ENCODE results near the gene NDNF.

NDNF gene, protein sequence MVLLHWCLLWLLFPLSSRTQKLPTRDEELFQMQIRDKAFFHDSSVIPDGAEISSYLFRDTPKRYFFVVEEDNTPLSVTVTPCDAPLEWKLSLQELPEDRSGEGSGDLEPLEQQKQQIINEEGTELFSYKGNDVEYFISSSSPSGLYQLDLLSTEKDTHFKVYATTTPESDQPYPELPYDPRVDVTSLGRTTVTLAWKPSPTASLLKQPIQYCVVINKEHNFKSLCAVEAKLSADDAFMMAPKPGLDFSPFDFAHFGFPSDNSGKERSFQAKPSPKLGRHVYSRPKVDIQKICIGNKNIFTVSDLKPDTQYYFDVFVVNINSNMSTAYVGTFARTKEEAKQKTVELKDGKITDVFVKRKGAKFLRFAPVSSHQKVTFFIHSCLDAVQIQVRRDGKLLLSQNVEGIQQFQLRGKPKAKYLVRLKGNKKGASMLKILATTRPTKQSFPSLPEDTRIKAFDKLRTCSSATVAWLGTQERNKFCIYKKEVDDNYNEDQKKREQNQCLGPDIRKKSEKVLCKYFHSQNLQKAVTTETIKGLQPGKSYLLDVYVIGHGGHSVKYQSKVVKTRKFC

DNA sequence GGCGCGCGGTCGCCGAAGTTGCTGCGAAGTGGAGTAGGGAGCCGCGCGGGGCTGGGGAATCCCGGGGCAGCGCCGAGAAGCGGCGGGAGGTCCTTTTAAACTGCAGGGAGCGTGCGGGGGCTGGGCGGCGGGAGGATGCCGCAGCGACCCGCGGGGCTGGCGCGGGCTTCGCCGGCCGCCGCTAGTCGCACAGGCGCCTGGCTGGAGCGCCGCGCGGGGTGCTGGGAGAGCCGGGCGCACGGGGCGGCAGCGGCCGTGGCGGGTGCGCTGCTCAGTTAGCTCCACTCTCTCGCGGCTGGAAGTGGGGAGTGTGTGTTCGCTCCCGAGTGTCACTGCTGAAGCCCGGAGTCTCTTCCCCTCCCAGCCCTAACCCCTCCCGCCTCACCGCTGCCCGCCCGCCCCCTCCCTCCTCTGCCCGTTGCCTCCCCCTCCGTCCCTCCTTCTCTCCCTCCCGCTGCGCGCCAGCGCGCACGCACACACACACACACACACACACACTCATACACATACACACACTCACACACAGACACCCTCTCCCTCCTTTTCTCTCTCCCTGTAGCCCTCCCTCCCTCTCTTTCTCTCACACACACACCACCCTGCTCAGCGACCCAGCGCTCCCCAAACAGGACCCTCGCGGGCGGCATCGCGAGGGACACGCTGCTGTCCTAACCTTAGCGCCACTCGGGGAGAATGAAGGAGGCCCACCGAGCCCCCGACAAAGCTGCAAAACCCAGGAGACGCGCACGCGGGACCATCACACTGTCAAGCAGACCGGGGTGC lies at the start of gene NDNF:
Gene NDNF (minus strand): TSS at position 312 of the 780 bp plus-strand sequence. CDS start 26,698 bp downstream, outside the sequence.
- in situ Hi-C loops (cut with MboI; ENCODE audit: low sequenced_read_pairs): no loop called here

DNA sequence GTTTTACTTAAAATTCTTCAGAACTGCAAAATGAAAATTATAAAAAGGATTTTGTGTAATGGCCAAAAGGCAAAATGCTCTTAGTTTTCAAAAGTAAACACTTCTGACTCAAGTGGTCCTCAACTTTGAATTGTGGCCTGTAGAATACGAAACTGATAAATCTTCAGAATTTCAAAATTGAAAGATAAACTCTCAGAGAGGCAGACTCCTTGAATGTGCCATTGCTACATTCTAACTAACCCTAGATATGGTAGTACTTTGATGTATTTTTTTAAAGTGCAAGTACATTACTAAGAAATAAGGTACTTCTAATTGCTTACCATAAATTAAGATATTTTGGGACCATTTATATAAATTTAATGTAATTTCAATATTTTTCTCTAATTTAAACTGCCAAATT lies 47.4 kb upstream of the NDNF start:
- in situ Hi-C loops (cut with MboI; ENCODE audit: low sequenced_read_pairs): no loop called here

DNA sequence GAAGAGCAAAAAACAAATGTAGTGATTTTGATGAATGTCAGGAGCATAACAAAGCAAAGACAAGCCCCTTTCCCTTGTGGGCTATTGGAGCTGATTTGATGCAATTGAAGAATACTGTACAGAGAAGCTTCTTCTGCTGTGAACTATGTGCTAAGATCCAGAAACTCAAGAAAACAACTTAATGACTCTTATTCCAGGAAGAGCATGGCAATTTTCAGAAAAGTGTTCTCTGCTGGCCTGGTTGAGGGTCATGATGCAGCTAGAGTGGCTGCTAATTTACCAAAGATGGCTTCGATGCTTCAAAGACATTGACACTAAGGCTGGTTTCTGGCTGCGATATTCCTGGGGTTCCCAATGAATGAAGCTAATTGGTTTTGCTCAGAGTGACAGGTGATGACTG lies 46.0 kb upstream of the NDNF start:
- in situ Hi-C loops (cut with MboI; ENCODE audit: low sequenced_read_pairs): no loop called here

DNA sequence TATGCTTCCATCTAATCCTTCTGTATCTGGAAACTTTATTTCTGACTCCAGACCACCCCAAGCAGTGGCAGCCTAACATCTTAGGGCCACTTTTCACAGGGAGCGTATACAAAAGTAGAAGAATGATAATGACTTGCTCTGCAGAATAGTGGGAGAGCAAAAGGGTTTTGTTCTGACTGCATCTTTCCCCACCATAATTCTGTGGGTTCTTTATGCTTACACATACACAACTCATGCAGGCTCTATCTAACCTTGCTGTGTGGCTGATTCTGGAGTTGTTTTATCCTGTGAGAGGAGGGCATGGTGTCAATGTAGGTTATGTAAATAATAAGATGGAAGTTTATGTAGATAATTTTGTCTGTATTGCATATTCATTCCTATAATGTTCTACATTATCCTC lies 42.4 kb upstream of the NDNF start:
- in situ Hi-C loops (cut with MboI; ENCODE audit: low sequenced_read_pairs): no loop called here

DNA sequence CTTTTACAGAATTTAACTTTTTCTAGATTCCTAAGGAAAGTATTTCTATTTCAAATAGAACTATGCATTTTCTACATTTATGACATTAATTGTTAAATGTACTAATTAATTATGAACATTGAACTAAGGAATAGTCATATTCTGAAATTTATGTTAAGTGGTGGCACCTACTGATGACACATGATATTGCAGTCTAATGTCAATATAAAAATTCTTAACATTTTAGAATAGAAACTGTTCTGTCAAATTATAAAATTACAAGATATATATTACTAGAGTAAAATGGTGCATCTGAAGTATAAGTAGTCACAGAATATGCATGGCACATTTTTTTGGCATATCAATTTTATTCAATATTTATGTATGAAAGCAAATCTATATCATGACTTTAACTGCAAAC lies 40.2 kb upstream of the NDNF start:
- in situ Hi-C loops (cut with MboI; ENCODE audit: low sequenced_read_pairs): no loop called here

DNA sequence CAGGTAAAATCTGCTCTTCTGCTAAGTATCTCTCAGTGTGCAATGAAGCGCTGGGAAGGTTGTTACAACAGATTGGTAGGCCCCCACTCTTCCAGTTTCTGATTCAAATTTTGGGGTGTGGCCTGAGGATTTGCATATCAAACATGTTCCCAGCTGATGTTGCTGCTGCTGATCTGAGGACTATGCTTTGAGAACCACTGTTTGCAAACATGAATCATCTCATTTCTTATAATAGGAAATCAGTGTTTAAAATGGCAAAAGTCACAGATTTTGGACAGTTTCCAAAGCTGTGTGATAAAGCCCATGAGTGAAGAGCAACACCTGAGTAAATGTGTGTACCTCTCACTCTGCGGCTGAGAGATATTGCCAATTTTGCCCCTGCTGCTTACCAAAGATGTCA lies 36.2 kb upstream of the NDNF start:
- in situ Hi-C loops (cut with MboI; ENCODE audit: low sequenced_read_pairs): no loop called here

DNA sequence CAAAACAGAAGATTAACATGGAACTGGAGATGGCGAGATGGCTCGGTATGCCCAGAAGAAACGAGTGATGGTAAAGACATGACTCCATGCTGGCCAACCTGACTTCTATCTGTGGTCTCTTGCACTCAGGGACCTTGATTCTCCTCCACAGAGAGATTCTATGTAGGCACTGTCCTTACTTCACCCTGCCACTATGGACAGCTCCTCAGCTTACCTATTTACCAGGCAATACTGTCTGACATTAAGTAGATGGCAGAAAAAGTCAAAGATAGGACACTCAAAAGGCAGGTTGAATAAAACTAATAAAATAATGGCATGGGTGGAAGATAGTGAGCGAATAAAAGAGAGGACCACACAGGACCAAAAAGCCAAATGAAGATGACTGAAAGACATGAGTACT lies 35.2 kb upstream of the NDNF start:
- in situ Hi-C loops (cut with MboI; ENCODE audit: low sequenced_read_pairs): no loop called here

DNA sequence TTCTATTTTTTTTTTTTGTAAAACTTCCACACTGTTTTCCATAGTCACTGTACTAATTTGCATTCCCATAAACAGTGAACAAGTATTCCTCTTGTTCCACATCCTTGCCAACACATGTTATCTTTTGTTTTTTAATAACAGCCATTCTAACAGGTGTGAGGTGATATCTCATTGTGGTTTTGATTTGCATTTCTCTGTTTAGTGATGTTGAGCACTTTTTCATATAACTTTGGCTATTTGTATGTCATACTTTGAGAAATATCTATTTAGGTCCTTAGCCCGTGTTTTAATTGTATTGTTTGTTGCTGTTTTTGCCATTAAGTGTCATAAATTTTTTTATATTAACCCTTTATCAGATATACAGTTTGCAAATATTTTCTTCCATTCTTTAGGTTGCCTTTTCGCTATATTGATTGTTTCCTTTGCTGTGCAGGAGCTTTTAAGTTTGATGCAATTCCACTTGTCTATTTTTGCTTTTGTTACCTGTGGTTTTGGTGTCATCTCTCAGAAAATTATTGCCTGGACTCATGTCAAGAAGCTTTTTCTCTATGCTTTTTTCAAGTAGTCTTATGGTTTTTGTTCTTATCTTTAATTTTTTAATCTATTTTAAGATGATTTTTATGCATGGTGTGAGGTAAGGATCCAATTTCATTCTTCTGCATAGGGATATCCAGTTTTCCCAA lies 27.9 kb upstream of the NDNF start:
- in situ Hi-C loops (cut with MboI; ENCODE audit: low sequenced_read_pairs): no loop called here

DNA sequence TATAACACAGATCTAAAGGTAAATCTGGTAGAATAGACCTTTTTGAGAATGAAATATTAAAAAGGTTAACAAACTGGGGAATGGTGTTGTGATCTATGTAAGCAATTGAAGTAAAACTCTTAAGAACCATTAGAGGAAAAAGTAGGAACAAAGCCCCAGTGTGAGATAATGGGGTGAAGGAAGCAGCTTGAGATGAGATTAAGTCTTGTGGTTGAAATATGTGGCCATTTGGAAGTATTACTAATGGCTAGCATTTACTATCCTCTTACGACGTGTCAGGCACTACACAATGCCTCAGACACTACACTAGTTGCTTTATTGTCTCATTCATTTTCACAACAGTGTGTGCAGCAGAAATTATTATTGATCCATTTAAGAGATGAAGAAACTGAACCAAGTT lies 25.9 kb upstream of the NDNF start:
- in situ Hi-C loops (cut with MboI; ENCODE audit: low sequenced_read_pairs): no loop called here

DNA sequence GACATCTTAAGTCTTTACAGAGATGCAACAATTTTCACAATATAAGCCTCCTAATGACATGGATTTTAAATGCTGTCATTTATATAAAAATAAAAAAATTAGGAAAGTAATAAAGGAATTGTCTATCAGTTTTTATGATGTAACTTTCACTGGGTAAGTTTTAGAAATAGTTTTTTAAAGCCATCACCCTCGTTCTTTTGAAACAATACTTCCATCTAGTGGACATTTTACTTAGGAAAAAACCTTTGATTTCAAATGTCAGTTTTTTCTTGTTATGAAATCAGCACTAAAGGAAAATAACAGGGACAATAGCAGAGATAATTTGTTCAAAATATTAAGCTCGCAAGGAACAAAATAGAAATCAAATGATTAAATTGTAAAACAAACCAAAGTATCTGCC lies 24.3 kb upstream of the NDNF start:
- in situ Hi-C loops (cut with MboI; ENCODE audit: low sequenced_read_pairs): no loop called here

DNA sequence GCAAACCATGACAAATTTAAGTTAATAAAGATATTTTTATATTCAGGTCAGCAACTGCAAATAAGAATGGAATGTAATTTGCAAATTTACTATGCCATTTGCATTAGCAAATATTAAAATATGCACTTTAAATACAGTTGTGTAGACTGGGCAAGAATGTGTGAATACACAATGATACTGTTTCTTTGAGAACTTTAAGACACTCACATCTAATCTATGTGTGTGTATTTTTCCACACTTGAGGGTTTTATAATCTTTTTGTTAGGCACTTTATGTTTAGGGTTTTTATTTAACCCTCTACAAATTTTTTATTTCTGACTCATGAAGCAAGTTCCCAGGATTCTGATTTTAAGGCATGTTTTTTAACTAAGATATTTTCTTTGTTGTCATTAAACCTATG lies 23.9 kb upstream of the NDNF start:
- in situ Hi-C loops (cut with MboI; ENCODE audit: low sequenced_read_pairs): no loop called here

DNA sequence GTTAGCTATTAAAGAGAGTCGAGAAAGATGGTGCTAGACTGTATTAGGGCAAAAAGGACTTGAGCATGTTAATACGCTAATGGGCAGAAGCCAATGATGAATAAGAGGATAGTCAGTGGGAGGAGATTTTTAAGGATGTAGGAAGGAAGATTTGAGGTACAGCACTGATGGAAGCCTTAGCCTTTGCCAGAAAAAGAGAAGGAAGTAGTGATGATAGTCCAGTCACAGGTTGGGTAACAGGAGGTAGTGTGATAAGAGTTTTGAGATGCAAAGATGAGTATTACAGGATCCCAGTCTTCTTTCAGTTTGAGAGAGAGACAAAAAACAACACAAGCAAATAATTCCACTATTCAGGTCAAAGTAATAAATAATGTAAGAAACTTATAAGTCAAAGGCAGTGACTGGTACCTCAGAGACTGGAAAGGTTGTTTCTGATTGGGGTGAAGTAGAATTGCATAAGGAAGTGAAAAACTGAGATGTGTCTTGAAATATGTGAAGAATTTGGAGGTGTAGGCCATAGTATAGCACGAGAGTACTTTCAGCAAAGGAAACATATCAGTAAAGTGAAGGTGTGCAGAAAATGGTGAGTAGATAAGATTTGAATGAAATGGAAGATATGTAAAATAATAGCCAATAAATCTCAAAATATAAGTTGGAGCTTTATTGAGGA lies 22.1 kb upstream of the NDNF start:
- in situ Hi-C loops (cut with MboI; ENCODE audit: low sequenced_read_pairs): no loop called here

DNA sequence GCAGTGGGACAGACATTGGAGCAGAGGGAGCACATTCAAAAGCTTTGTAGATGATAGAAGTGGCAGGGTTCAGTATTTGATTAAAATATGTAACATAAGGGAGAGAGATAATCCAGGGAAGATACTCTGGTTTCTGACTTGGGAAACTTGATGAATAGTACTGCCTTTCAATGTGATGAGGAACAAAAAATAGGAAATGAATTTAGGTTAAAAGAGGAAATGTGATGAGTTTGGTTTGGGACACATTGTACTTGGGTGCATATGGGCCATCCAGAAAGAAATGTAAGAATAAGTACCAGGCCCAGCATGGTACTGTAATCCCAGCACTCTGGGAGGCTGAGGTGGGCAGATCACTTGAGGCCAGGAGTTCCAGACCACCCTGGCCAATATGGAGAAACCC lies 20.9 kb upstream of the NDNF start:
- in situ Hi-C loops (cut with MboI; ENCODE audit: low sequenced_read_pairs): no loop called here

DNA sequence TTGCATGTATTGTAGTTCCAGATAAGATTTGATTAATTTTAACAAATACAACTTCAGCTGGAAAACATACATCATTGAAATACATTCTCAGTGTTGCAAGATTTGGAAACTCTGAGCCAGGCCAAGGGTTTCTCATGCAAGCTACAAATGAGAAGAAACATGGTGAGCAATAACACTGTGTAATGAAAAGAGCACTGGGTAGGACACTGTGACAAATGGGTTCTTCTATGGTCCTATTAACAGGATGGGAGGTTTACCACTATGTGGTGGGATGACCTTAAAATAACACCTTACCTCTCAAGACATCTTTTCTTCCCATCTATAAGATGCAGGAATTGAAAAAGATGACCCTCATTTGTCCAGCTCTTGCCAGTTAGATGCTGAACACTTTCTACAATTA lies 19.6 kb upstream of the NDNF start:
- in situ Hi-C loops (cut with MboI; ENCODE audit: low sequenced_read_pairs): no loop called here

DNA sequence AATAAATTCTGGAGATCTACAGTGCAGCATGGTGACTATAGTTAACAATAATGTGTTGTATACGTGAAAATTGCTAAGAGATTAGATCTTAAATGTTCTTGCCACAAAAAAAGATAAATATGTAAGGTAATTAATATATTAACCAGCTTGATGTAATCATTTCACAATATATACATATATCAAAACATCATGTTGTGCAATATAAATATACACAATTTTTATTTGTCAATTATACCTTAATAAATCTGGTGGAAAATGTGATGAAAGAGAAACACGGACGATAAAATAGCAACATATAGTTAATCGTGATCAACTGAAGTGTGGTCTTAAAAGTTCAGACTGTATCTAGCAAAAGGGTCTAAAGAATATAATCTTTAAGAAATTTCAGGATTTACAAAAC lies 16.5 kb upstream of the NDNF start:
- in situ Hi-C loops (cut with MboI; ENCODE audit: low sequenced_read_pairs): no loop called here

DNA sequence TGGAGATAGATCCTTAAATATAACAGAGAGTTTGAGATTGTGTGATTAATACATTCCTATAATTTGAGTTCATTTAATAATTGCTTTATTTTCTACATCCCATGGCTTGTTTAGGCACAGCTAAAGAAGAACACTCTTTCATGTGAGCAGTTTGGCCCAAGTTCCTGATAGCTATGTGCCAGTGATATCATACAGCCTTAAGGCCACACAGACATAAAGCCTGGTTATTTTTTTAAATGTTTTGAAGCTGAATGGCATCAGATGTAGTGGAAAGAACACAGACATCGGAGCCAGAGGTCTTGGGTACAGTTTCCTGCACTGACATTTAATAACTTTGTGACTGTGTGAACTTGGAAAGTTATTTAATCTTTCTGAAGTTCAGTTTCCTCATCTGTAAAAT lies 7.0 kb upstream of the NDNF start:
- in situ Hi-C loops (cut with MboI; ENCODE audit: low sequenced_read_pairs): no loop called here

DNA sequence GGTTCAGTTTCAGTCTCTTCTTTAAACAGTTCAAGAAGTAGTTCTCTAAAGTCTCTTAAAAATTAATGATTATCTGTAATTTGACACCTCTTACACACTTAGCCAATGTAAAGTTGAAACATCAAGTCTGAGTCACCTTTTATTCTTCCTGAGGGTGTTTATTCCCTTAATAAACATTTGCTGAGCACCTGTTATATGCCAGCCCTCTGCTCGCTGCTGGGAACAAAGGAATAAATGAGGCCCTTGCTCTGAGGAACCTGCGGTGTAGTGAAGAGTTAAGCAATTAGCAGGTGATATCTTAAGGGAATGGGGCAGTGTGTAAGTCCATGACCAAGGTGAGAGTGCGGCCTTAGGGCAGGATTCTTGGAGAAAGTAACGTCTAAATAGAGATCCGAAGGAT lies 5.2 kb upstream of the NDNF start:
- in situ Hi-C loops (cut with MboI; ENCODE audit: low sequenced_read_pairs): no loop called here

DNA sequence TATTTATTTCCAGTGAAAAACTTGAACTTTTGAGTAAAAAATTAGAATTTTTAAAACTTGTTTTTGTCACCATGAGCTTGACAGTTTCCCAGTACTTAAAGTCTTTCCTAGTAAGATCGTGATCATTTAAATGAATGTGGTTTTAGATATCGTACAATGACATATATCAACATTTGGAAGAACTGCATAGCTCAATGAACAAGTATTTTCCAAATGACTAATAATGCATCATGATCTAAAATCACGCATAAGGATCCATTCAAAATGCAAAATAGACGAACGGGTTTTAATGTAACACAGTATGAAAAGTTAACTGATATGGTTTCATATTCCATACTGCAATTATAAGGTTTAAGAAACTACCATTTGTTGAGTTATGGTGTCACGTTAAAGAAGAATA lies 4.1 kb upstream of the NDNF start:
- in situ Hi-C loops (cut with MboI; ENCODE audit: low sequenced_read_pairs): no loop called here

DNA sequence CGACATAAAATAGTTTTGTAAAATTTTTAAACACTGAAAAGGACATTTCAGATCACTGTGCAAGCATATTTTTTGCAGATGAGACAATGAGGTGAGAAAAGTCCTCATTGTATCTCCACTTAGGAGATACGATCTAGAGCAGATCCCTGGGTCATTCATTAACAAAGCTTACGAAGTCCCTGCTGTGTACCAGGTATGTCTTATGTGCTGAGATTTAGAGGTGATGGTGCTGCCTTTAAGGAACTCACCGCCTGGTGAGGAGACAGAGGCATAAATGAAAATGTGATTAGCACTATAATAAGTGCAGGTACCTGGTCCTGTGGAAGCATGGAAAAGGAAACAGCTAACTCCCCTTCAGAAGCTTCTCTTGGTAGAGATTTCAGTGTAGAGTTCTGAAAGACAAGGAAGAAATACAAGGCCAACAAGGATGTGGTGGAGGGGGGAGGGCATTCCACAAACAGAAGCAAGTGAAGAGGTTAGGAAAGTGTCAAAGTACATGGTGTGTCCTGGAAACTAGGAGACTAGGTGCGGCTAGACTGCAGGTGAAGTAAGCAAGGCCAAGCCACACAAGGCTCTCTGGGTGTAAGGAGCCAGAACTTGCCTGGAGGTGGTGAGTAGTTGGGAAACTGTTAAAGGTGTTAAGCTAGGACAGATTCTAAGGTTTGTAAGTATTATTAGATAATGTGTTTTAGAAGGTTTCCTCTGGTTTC lies 1.5 kb upstream of the NDNF start:
- in situ Hi-C loops (cut with MboI; ENCODE audit: low sequenced_read_pairs): no loop called here

DNA sequence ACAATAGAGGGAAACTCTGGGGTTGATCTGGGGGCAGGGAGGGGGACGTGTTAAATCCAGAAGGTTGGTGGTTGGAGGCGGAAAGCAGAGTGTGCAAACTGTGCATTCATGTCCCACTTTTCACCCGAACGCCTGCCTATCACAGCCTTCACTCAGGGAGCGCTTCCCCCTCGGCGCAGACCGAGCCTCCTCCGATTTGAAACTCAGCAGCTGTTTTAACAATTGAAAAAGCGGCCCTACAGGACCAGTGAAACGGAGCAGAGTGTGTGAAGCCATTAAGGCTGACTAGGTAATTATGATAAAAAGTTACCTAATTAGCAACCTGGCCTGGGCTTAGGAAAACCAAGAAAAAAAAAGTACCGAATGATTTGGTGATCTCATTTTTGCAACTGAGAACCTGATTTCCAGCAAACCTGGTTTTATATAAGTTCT lies 685 bp upstream of the NDNF start:
- in situ Hi-C loops (cut with MboI; ENCODE audit: low sequenced_read_pairs): no loop called here
